Fibroblast of lung (primary cell): ENCODE measurements around the gene VWF.

Experiments used
- CTCF ChIP-seq, 2 donors: IDR thresholded peaks in 1 of 2; conservative IDR thresholded peaks in 1 of 2; 1 replicate in 1 of 2; 2 replicates in 1 of 2; pipeline ENCODE4 v1.5.1; 2011 to 2012; ENCODE audit warnings: low read length in 2 of 2, control low read depth in 1 of 2, inconsistent platforms in 1 of 2, low read depth in 1 of 2, mild to moderate bottlenecking in 1 of 2
- EZH2 ChIP-seq: IDR thresholded peaks from 2 replicates; pipeline ENCODE4 v1.5.1; 2012; ENCODE audit warnings: low read length, control low read depth, mild to moderate bottlenecking; ENCODE audit errors: missing control alignments

GRCh38 chr12:5977556-5977955 is 146.9 kb downstream of the VWF start:
- no peak for TF ChIP-seq CTCF (conservative IDR thresholded peaks at IDR 0.05 in 1 of 2, IDR thresholded peaks at IDR 0.05 in 1 of 2; ENCODE audit: low read depth in 1 of 2, low read length in 2 of 2)
- no peak for TF ChIP-seq EZH2
